Posterior cingulate gyrus (tissue), 11 donors: ENCODE measurements around the gene JAZF1.

Experiments
- DNase-seq, 10 donors: peaks; one replicate each; pipeline versions ENCODE4 v3.0.0 to v3.0.0-alpha.2; 2020 to 2021; ENCODE audit warnings: mixed read lengths in 3 of 10
- intact Hi-C: fragments of 100-400 bp; cut with DNase I; formaldehyde crosslinking; loops from one replicate; pipeline ENCODE4 v1.15.1; 2023

JAZF1 gene

DNA sequence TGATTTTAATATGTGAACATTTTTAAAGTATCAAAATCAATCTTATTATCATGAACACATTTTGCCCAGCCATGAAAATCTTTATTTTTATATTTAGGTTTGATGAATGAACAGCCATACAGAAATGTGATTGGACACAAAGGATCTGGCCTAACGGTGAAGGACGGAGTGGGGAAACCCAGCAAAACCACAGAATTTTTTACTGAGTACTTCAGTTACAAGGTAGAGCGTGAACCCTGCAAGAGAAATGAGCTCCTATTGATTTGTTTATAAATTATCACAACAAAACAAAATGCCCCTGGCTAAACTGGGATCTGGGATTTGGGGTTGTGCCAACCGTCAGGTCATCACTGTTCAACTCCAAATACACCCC lies 118.8 kb downstream of the JAZF1 start:
- DNase-seq: no peak
- intact Hi-C loops: loop anchor here (1.0 kb wide), 1 partner anchor 34 kb away; no protein-coding TSS in a partner anchor

GRCh38 chr7:28060371-28060950 lies 120.1 kb downstream of the JAZF1 start:
- intact Hi-C loops: no loop called here
- DNase-seq: no peak

- no peak for DNase-seq
- intact Hi-C loops: no loop called here
These were observed 125.4 kb downstream of the JAZF1 start for GRCh38 chr7:28055161-28055544.

DNA sequence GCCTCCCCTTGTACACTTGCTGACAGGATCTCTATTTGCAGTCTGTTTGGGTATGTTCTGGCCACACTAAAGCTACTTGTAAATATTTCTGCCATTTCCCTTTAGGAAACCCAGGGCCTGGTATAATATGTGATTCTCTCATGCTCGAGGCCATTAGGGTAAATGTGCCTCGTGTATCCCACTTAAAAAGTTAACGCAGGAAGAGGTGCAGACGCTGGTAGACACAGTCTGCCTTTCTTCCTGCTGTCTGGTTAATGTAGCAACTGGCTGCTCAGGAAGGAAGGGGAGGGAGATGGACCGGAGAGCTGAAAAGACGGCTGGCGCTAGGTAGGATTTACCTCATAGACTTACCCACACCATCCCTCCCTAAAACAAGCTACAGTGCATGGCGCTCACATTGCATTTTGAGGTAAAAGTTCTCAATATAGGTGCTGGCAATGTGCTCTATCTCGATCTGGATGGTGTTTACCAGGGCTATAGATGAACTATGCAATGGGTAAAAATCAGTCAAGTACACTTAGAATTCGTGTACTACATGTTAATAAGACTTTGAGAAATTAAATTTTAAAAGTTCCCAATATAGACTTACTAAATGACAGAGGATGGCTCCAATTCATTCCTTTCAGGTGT lies 125.9 kb downstream of the JAZF1 start:
- intact Hi-C loops: no loop called here
- DNase-seq: no peak

- DNase-seq: no peak
- intact Hi-C loops: no loop called here
These were observed 127.7 kb downstream of the JAZF1 start for GRCh38 chr7:28052933-28053332.

DNA sequence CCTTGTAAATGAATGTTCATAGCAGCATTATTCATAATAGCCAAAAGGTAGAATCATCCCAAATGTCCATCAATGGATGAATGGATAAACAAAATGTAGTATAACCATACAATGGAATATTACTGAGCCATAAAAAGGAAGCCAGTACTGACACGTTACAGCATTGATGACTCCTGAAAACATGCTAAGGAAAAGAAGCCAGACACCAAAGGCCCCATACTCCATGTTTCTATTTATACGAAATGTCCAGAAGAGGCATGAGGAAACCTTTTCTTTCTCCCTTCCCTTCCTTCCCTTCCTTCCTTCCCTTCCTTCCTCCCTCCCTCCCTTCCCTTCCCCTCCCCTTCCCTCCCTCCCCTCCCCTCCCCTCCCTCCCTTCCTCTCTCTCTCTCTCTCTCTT lies 131.9 kb downstream of the JAZF1 start:
- DNase-seq: no peak
- intact Hi-C loops: no loop called here

- DNase-seq: no peak
- intact Hi-C loops: no loop called here
These were observed 134.6 kb downstream of the JAZF1 start for GRCh38 chr7:28046035-28046434.

GRCh38 chr7:28045592-28045991 lies 135.0 kb downstream of the JAZF1 start:
- intact Hi-C loops: no loop called here
- DNase-seq: no peak

GRCh38 chr7:28044825-28045224 lies 135.8 kb downstream of the JAZF1 start:
- DNase-seq: no peak
- intact Hi-C loops: no loop called here

DNA sequence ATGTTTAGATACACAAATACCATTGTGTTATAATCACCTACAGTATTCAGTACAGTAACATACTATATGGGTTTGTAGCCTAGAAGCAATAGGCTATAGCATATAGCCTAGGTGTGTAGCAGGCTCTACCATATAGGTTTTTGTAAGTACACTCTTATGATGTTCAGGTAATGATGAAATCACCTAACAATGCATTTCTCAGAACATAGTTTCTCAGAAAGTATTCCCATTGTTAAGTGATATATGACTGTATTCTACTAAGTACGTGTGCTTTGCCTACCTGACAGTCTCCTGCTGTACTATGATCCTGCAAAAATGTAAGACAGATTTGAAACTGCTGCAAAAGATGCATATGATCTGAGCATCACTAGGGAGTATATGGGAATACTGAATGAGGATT lies 137.9 kb downstream of the JAZF1 start:
- no peak for DNase-seq
- intact Hi-C loops: no loop called here

DNA sequence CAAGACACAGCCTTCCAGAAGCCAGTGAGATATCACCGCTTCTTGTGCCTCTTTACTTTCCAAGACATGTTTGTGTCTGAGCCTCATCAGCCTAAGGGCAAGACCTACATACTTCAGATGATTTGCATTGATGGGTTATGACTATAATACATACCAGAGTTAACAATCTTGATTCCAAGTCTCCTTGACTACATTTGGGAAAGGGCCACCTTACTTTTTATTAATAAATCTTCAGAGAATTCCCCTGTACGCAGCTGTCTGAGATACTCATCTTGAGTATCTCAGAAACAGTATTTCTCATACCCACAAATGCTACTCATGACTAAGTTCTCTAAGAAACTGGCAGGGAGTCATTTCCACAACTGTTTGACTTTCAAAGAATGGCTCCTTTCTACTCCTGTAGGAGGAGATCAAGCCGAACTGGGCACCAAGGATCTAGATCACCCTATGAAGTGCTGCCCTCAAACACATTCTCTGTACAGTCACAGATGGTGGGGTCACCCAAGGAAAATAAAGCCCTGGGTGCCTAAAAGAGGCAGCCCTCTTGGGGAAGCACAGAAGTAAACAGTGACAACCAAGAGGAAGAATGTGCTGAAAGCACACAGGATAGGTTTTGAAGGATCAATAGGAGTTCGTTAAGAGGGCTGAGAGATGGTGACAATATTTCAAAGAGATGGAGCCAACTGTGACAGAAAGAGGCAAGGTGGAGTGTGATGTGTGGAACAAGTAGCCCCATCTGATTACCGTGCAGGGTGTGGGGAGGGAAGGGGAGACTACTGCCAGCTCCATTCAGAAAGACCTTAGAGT lies 138.9 kb downstream of the JAZF1 start:
- DNase-seq: no peak
- intact Hi-C loops: no loop called here

- no peak for DNase-seq
- intact Hi-C loops: no loop called here
These were observed 142.3 kb downstream of the JAZF1 start for GRCh38 chr7:28038175-28038797.

DNA sequence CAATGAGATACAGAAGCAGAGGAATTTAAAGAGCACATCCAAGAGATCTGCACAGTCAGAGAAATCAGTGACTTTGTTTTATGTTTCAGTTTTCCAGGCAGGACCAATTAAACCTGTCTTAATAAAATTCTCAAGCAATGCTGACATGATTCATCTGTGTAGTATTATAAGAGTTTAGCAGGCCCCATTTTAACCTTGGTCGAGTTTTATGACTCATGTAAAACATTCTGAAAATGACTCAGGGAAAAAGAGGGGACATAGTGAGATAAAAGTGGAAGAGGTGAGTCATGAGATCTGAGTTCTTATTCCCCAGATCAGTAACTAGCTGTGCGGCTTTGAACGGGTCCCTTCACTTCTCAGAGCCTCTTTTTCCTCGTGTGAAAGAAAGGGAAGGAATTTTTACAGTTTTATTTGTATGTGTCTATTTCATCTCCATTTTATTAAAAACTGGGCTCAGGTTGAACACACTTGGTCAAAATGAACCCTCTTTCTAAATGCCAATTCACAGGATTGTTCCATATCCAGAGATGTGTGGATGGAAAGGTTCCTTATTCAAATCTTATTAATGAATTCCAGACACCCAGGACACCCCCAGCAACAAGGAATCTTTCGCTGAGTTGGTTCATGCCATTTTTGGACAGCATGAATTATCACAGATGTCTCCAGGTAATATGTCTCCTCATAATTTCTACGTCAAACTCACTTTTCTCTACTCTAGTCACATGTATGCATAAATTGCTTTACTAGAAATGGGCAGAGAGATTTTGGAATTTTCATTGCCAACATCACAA lies 143.2 kb downstream of the JAZF1 start:
- no peak for DNase-seq

DNA sequence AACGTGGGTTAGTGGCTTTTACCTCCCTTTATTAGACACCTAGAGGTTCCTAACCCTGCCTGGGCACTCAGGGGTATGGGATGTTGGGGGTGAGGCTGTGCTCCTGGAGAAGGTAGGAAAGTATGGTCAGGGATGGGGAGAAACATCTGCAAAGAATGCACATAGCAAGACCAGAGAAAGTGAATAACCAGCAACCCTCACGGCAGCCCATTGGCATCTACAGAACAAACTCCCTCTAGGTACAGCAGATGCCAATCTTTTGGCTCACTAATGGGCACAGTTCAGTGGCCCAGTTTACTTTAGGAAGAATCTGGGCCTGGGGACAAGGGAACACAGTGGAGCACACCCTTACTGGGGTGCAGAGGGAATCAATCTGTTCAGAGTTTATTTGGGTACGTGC lies 143.9 kb downstream of the JAZF1 start:
- DNase-seq: no peak
- intact Hi-C loops: no loop called here

More for the DNA sequence above, 143.2 kb downstream of the JAZF1 start:
- intact Hi-C loops: no loop called here

GRCh38 chr7:28033386-28033785 lies 147.2 kb downstream of the JAZF1 start:
- intact Hi-C loops: no loop called here

DNA sequence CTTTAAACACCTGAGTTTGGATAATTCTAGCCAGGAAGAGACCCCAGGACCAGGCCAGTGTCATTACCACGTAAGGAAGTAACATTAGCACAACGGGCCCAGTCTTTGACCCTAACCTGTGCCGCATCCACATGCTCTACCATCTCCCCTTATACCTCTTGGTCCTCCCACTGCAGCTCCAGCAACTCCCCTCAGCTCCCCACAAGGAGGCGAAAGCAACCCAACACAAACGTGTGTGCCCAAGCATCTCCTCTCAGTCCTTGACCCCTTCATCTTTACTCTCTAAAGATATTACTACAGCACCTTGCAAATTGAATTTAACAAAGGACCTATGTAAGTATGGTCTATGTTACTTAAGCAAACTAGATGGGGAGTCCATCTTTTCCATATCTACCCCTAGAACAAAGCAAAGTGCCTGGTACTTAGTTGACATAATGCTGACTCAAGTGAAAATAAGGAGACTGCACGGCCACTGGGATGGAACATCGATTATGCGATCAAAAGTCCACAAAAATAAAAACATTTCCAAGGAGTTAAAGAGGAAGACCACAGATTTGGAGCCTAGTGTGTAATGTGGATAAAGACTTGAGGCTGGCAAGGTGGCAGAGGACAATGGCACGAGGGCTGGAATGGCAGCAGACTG lies 147.7 kb downstream of the JAZF1 start:
- DNase-seq: no peak
- intact Hi-C loops: no loop called here

More at GRCh38 chr7:28033386-28033785, 147.2 kb downstream of the JAZF1 start:
- DNase-seq: no peak

- intact Hi-C loops: loop anchor here (10.0 kb wide), 1 partner anchor 344 kb away; no protein-coding TSS in a partner anchor
- DNase-seq: no peak
These were observed 151.5 kb downstream of the JAZF1 start for GRCh38 chr7:28029051-28029450.

GRCh38 chr7:28028471-28028870 lies 152.1 kb downstream of the JAZF1 start:
- DNase-seq: no peak
- intact Hi-C loops: loop anchor here (10.0 kb wide), 1 partner anchor 344 kb away; no protein-coding TSS in a partner anchor

DNA sequence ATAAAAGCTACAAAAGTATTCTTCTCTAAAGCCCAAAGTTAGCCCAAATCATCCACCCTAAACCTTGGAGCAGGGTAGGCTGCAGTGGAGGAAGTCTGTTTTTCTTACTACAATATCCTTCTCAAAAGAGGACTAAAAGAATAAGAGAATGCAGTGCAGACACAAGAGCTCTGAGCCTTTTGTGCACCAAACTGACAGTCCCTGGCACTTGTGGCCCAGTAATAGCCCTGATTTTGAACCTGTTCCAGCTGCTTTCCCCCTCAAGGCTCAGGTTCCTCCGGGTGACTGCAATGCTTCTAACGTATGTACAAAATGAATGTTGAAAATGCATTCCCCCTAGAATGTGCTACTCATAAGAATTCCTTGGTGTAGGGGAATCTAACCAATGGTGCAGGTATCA lies 154.4 kb downstream of the JAZF1 start:
- no peak for DNase-seq
- intact Hi-C loops: loop anchor here (10.0 kb wide), 1 partner anchor 341 kb away; no protein-coding TSS in a partner anchor
